B cell (primary cell): ENCODE measurements around the gene NINL. TPM values are rescaled to one million over a fixed set of nuclear protein-coding genes. Genes with fewer than 3 reads are reported as not detected.

Source experiments
- ATAC-seq: fragments of 200-7000 bp; cut with Tn5 transposase; one replicate; pipeline ENCODE4 v1.10.0; 2021; ENCODE audit warnings: low read depth, mild to moderate bottlenecking, moderate number of reproducible peaks, moderate library complexity
- CTCF ChIA-PET: fragments of 350-600 bp; sonication (Branson Sonifier 250); formaldehyde crosslinking; loops from one replicate; lab custom pipeline; 2021; ENCODE audit warnings: antibody characterized with exemption, inconsistent platforms; lab: Charles Lee
- POLR2A ChIA-PET: fragments of 350-600 bp; sonication (Branson Sonifier 250); formaldehyde crosslinking; loops from one replicate; lab custom pipeline; 2021; ENCODE audit warnings: antibody characterized with exemption; lab: Charles Lee
- DNase-seq: peaks from one replicate; pipeline ENCODE4 v3.0.0; 2013
- H2AFZ ChIP-seq: 2 replicates; pipeline ENCODE4 v1.6.1; 2012; ENCODE audit warnings: mild to moderate bottlenecking, low read depth, low read length; ENCODE audit not compliant: insufficient read depth, poor library complexity, severe bottlenecking
- H3K27ac ChIP-seq, 2 donors: 1 replicate in 1 of 2; 2 replicates in 1 of 2; pipeline ENCODE4 v1.5.1; 2012 to 2013; ENCODE audit warnings: low read length in 2 of 2, mild to moderate bottlenecking in 2 of 2, moderate library complexity in 1 of 2
- H3K27me3 ChIP-seq, 4 experiments: fragments of 200-600 bp in 1 of 4; sonication (generic) in 1 of 4; replicated peaks in 1 of 4; 1 replicate in 2 of 4; 2 replicates in 2 of 4; pipeline versions ENCODE4 v1.6.1 to v1.7.0; 2013 to 2016; ENCODE audit warnings: low read length in 3 of 4, mild to moderate bottlenecking in 2 of 4, mixed read lengths in 1 of 4, moderate library complexity in 1 of 4; ENCODE audit not compliant: insufficient read depth in 4 of 4, control insufficient read depth in 3 of 4; ENCODE audit errors: control extremely low read depth in 1 of 4
- H3K36me3 ChIP-seq, 2 experiments: replicated peaks in 1 of 2; 1 replicate in 1 of 2; 2 replicates in 1 of 2; pipeline versions ENCODE4 v1.6.1 to v1.7.1; 2013; ENCODE audit warnings: low read length in 1 of 2; ENCODE audit not compliant: insufficient read depth in 2 of 2, control insufficient read depth in 1 of 2; ENCODE audit errors: control extremely low read depth in 1 of 2, extremely low read depth in 1 of 2
- H3K4me1 ChIP-seq, 2 donors: fragments of 200-600 bp in 1 of 2; sonication (generic) in 1 of 2; 1 replicate in 1 of 2; 2 replicates in 1 of 2; pipeline versions ENCODE4 v1.5.1 to v1.6.1; 2013 to 2017; ENCODE audit warnings: low read length in 2 of 2; ENCODE audit not compliant: control insufficient read depth in 2 of 2, insufficient read depth in 2 of 2
- H3K4me2 ChIP-seq: replicated peaks from 2 replicates; pipeline ENCODE3; 2012; ENCODE audit warnings: mild to moderate bottlenecking, low read depth, low read length; ENCODE audit not compliant: poor library complexity, severe bottlenecking
- H3K4me3 ChIP-seq, 5 experiments: fragments of 200-600 bp in 1 of 5; sonication (generic) in 1 of 5; 1 replicate in 3 of 5; 2 replicates in 2 of 5; pipeline versions ENCODE4 v1.5.1 to v1.7.0; 2011 to 2016; ENCODE audit warnings: low read length in 4 of 5, mild to moderate bottlenecking in 4 of 5, low read depth in 2 of 5, control low read depth in 1 of 5, moderate library complexity in 1 of 5; ENCODE audit not compliant: insufficient read depth in 1 of 5; ENCODE audit errors: control extremely low read depth in 1 of 5, extremely low read depth in 1 of 5
- H3K79me2 ChIP-seq: fragments of 200-600 bp; sonication (generic); one replicate; pipeline ENCODE4 v1.6.0; 2016; ENCODE audit warnings: low read length; ENCODE audit not compliant: control insufficient read depth, insufficient read depth
- H3K9ac ChIP-seq: fragments of 200-600 bp; sonication (generic); 2 replicates; pipeline ENCODE4 v1.6.1; 2017; ENCODE audit warnings: mild to moderate bottlenecking, low read length, moderate library complexity
- H3K9me3 ChIP-seq, 3 donors: one replicate each; pipeline versions ENCODE4 v1.6.1 to v1.7.1; 2013; ENCODE audit warnings: low read length in 2 of 3; ENCODE audit not compliant: control insufficient read depth in 2 of 3, insufficient read depth in 1 of 3; ENCODE audit errors: control extremely low read depth in 1 of 3
- H4K20me1 ChIP-seq: 2 replicates; pipeline ENCODE4 v1.6.0; 2012; ENCODE audit warnings: mild to moderate bottlenecking, low read length; ENCODE audit not compliant: insufficient read depth, control insufficient read depth, poor library complexity, severe bottlenecking
- H3K27ac Mint-ChIP-seq: one replicate; pipeline ENCODE4 v1.8.0; 2021; ENCODE audit warnings: mixed read lengths
- H3K27me3 Mint-ChIP-seq: one replicate; pipeline ENCODE4 v1.8.0; 2021; ENCODE audit warnings: mixed read lengths
- H3K4me1 Mint-ChIP-seq: one replicate; pipeline ENCODE4 v1.8.0; 2021; ENCODE audit warnings: mixed read lengths
- H3K4me3 Mint-ChIP-seq: one replicate; pipeline ENCODE4 v1.8.0; 2021; ENCODE audit warnings: mixed read lengths
- H3K9me3 Mint-ChIP-seq: one replicate; pipeline ENCODE4 v1.8.0; 2022; ENCODE audit warnings: mixed read lengths; ENCODE audit not compliant: insufficient read depth
- CTCF ChIP-seq: fragments of 200-600 bp; IDR thresholded peaks from one replicate; pipeline ENCODE4 v1.8.0; 2022; ENCODE audit warnings: antibody characterized with exemption, mild to moderate bottlenecking
- EZH2 ChIP-seq: IDR thresholded peaks from 2 replicates; pipeline ENCODE4 v1.6.1; 2012; ENCODE audit warnings: borderline replicate concordance, low read depth, mild to moderate bottlenecking, moderate library complexity, low read length; ENCODE audit not compliant: insufficient read depth, poor library complexity, severe bottlenecking
- WGBS: methylation state at CpG from one replicate; pipeline ENCODE4 v1.1.5; 2013; ENCODE audit warnings: missing lambda C conversion rate; ENCODE audit not compliant: insufficient coverage; 5-methylcytosine and 5-hydroxymethylcytosine counted together
- intact Hi-C: fragments of 100-400 bp; cut with micrococcal nuclease; formaldehyde crosslinking; loops from one replicate; pipeline ENCODE4 v1.10.0; 2022
- polyA plus RNA-seq: library from polyadenylated mRNA; depleted of rRNA; stranded (reverse); fragments of >200 nt; gene quantifications from 2 replicates; pipeline ENCODE4 v1.2.3, GENCODE V29; 2012
- total RNA-seq, 2 donors: library from RNA; stranded (reverse); fragments of 120-200 nt in 1 of 2; gene quantifications; 1 replicate in 1 of 2; 2 replicates in 1 of 2; pipeline versions ENCODE4 v1.2.3 to v1.2.4, GENCODE V29; 2013 to 2022

Gene NINL
- total and polyA plus RNA-seq, 2 donors (not counting 1 experiment from before 2014, with no cell fraction given): 1.8 to 5.5 TPM

GRCh38 chr20:25517124-25517523 is 68.2 kb downstream of the NINL start:
- no peak for TF ChIP-seq CTCF
- no peak for TF ChIP-seq EZH2
- Histone ChIP-seq H3K9ac (no peak overlapping the region), H3K4me1 (no peaks in the 10 kb centered on the region), H3K27me3 (no peaks in the 10 kb centered on the region), H4K20me1 (no peaks in the 10 kb centered on the region), H2AFZ (no peak overlapping the region), H3K36me3 (no peaks in the 10 kb centered on the region), H3K9me3 (peaks cover 0 to 41% (median 28%) of the 10 kb centered on the region in 3 donors), H3K79me2 (no peaks in the 10 kb centered on the region), H3K4me2 (no peak overlapping the region), H3K4me3 (no peak overlapping the region), H3K27ac (no peak overlapping the region)
- Mint-ChIP-seq H3K4me1 (peaks cover 1% of the 10 kb centered on the region), H3K4me3 (no peak overlapping the region), H3K9me3 (peaks cover 29% of the 10 kb centered on the region), H3K27me3 (no peaks in the 10 kb centered on the region), H3K27ac (no peak overlapping the region)
- DNase-seq: no peak
- ChIA-PET CTCF (no interaction called here), POLR2A (no interaction called here)
- no peak for ATAC-seq
- 81% methylated on average over 3 of the region's 3 CpGs for WGBS
- intact Hi-C loops: no loop called here

GRCh38 chr20:25514747-25515340 is 70.5 kb downstream of the NINL start:
- Mint-ChIP-seq H3K4me3 (no peak overlapping the region), H3K27ac (no peak overlapping the region), H3K9me3 (peaks cover 30% of the 10 kb centered on the region), H3K4me1 (peaks cover 1% of the 10 kb centered on the region), H3K27me3 (no peaks in the 10 kb centered on the region)
- H4K20me1 ChIP-seq: no peaks in the 10 kb centered on the region
- H3K27me3 ChIP-seq: no peaks in the 10 kb centered on the region
- H2AFZ ChIP-seq: no peak overlapping the region
- H3K36me3 ChIP-seq: no peaks in the 10 kb centered on the region
- H3K27ac ChIP-seq: no peak overlapping the region
- intact Hi-C loops: no loop called here
- H3K9ac ChIP-seq: no peak overlapping the region
- H3K9me3 ChIP-seq: peaks cover 0 to 50% (median 28%) of the 10 kb centered on the region in 3 donors
- H3K4me1 ChIP-seq: no peaks in the 10 kb centered on the region
- no peaks in the 10 kb centered on the region for H3K79me2 ChIP-seq
- 80% methylated on average over 2 of the region's 2 CpGs for WGBS
- ChIA-PET POLR2A (no interaction called here), CTCF (no interaction called here)
- TF ChIP-seq EZH2 (no peak), CTCF (no peak)
- DNase-seq: no peak
- H3K4me3 ChIP-seq: peak overlapping the region in 1 of 5 experiments; percentile 16
- H3K4me2 ChIP-seq: no peak overlapping the region
- ATAC-seq: no peak
